Endometrial microvascular endothelial cells (primary cell): ENCODE results near the gene PDE9A. TPM values are rescaled to one million over a fixed set of nuclear protein-coding genes. Genes with fewer than 3 reads are reported as not detected.
"Not testable (repeated sequence)": the region's sequence is repeated elsewhere in the genome, so short reads cannot be mapped to it uniquely, and the experiment has no call there.

Experiments used
- in situ Hi-C: cut with HindIII; loops from 2 replicates; pipeline ENCODE4 v1.10.0; 2017; ENCODE audit warnings: low sequenced_read_pairs, low pct_unique_long_range_greater_than_20kb; ENCODE audit errors: inconsistent ontology term
- total RNA-seq: library from RNA; depleted of rRNA; stranded (reverse); fragments of >200 nt; gene quantifications from one replicate; pipeline ENCODE4 v1.2.3, GENCODE V29; 2015; ENCODE audit errors: inconsistent ontology term

PDE9A gene
- total RNA-seq, 1 donor from 2014 or later: not detected

- in situ Hi-C loops: no loop called here
Observed at GRCh38 chr21:42622284-42622683, 31.1 kb upstream of the PDE9A start.

- in situ Hi-C loops: no loop called here
Observed at GRCh38 chr21:42623694-42624093, 29.7 kb upstream of the PDE9A start.

- in situ Hi-C loops: no loop called here
Observed at GRCh38 chr21:42624095-42624790, 29.2 kb upstream of the PDE9A start.

GRCh38 chr21:42624936-42625335 lies 28.5 kb upstream of the PDE9A start:
- in situ Hi-C loops: no loop called here

- in situ Hi-C loops: no loop called here
Observed at GRCh38 chr21:42626171-42626570, 27.2 kb upstream of the PDE9A start.

GRCh38 chr21:42627527-42628289 lies 25.7 kb upstream of the PDE9A start:
- in situ Hi-C loops: no loop called here

- in situ Hi-C loops: not testable (repeated sequence)
Observed at GRCh38 chr21:42628466-42629061, 24.9 kb upstream of the PDE9A start.

- in situ Hi-C loops: no loop called here
Observed at GRCh38 chr21:42629933-42630589, 23.4 kb upstream of the PDE9A start.

GRCh38 chr21:42630626-42631025 lies 22.8 kb upstream of the PDE9A start:
- in situ Hi-C loops: no loop called here

- in situ Hi-C loops: no loop called here
Observed at GRCh38 chr21:42631142-42631541, 22.3 kb upstream of the PDE9A start.

GRCh38 chr21:42632336-42632751 lies 21.1 kb upstream of the PDE9A start:
- in situ Hi-C loops: no loop called here

- in situ Hi-C loops: no loop called here
Observed at GRCh38 chr21:42632771-42633690, 20.4 kb upstream of the PDE9A start.

- in situ Hi-C loops: no loop called here
Observed at GRCh38 chr21:42633858-42634257, 19.6 kb upstream of the PDE9A start.

- in situ Hi-C loops: no loop called here
Observed at GRCh38 chr21:42635848-42636519, 17.4 kb upstream of the PDE9A start.

GRCh38 chr21:42636520-42637266 lies 16.7 kb upstream of the PDE9A start:
- in situ Hi-C loops: no loop called here

- in situ Hi-C loops: no loop called here
Observed at GRCh38 chr21:42637267-42638041, 16.0 kb upstream of the PDE9A start.
